Measurements from ENCODE around the gene CUEDC1.

GRCh38 chr17:57987581-57988300 is 32.5 kb upstream of the CUEDC1 start, which contains the start of gene VEZF1:
- TF ChIP-seq, protein P1, sequence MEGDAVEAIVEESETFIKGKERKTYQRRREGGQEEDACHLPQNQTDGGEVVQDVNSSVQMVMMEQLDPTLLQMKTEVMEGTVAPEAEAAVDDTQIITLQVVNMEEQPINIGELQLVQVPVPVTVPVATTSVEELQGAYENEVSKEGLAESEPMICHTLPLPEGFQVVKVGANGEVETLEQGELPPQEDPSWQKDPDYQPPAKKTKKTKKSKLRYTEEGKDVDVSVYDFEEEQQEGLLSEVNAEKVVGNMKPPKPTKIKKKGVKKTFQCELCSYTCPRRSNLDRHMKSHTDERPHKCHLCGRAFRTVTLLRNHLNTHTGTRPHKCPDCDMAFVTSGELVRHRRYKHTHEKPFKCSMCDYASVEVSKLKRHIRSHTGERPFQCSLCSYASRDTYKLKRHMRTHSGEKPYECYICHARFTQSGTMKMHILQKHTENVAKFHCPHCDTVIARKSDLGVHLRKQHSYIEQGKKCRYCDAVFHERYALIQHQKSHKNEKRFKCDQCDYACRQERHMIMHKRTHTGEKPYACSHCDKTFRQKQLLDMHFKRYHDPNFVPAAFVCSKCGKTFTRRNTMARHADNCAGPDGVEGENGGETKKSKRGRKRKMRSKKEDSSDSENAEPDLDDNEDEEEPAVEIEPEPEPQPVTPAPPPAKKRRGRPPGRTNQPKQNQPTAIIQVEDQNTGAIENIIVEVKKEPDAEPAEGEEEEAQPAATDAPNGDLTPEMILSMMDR (IDR thresholded peaks at IDR 0.05): peak in 1 of 4 experiments; percentile 8
- TF ChIP-seq POLR2A (IDR thresholded peaks at IDR 0.05) (peak; percentile 50 to 66), POLR2AphosphoS5 (IDR thresholded peaks at IDR 0.05) (peak; percentile 77)
